Measurements from ENCODE around the gene HAGHL.

The HAGHL gene

GRCh38 chr16:726438-727290 is at the start of gene HAGHL, which contains the start of gene CCDC78:
HAGHL (plus strand) TSS chr16:727106; CDS start chr16:727510, 404 bp downstream.
CCDC78 (minus strand) TSS chr16:726443; CDS start chr16:726367, 76 bp downstream.
- peak within 1 kb of the TSS; percentile 54 for H3K9ac ChIP-seq (ENCODE audit: low read depth, low read length)
- H3K9me3 ChIP-seq (ENCODE audit: control insufficient read depth, insufficient read depth, low read length): no peaks in the 10 kb centered on the region
- peak within 1 kb of the TSS; percentile 68 for H3K4me3 ChIP-seq (ENCODE audit: low read depth, low read length)
- peaks cover 2% of the 10 kb centered on the region for H3K4me1 ChIP-seq (ENCODE audit: control insufficient read depth, insufficient read depth, low read length)
- peaks cover 8% of the 10 kb centered on the region for H3K27me3 ChIP-seq (ENCODE audit: control insufficient read depth, insufficient read depth, low read length)
- H3K36me3 ChIP-seq (ENCODE audit: control insufficient read depth, insufficient read depth, low read length): peaks cover 15% of the 10 kb centered on the region

GRCh38 chr16:677316-678190 is 49.4 kb upstream of the HAGHL start:
- Histone ChIP-seq H3K4me3 (ENCODE audit: low read depth, low read length) (peak overlapping the region; percentile 24), H3K9ac (ENCODE audit: low read depth, low read length) (no peak overlapping the region), H3K4me1 (ENCODE audit: control insufficient read depth, insufficient read depth, low read length) (no peaks in the 10 kb centered on the region)

GRCh38 chr16:678209-678857 is 48.6 kb upstream of the HAGHL start:
- Histone ChIP-seq H3K4me3 (ENCODE audit: low read depth, low read length) (no peak overlapping the region), H3K4me1 (ENCODE audit: control insufficient read depth, insufficient read depth, low read length) (peaks cover 3% of the 10 kb centered on the region), H3K9ac (ENCODE audit: low read depth, low read length) (no peak overlapping the region), H3K36me3 (ENCODE audit: control insufficient read depth, insufficient read depth, low read length) (peaks cover 31% of the 10 kb centered on the region), H3K9me3 (ENCODE audit: control insufficient read depth, insufficient read depth, low read length) (no peaks in the 10 kb centered on the region), H3K27me3 (ENCODE audit: control insufficient read depth, insufficient read depth, low read length) (no peaks in the 10 kb centered on the region)

More at GRCh38 chr16:677316-678190, 49.4 kb upstream of the HAGHL start:
- H3K27me3 ChIP-seq (ENCODE audit: control insufficient read depth, insufficient read depth, low read length): no peaks in the 10 kb centered on the region
- H3K36me3 ChIP-seq (ENCODE audit: control insufficient read depth, insufficient read depth, low read length): peaks cover 31% of the 10 kb centered on the region
- H3K9me3 ChIP-seq (ENCODE audit: control insufficient read depth, insufficient read depth, low read length): no peaks in the 10 kb centered on the region

GRCh38 chr16:678858-679813 is 47.8 kb upstream of the HAGHL start:
- Histone ChIP-seq H3K4me3 (ENCODE audit: low read depth, low read length) (peak overlapping the region; percentile 73), H3K9ac (ENCODE audit: low read depth, low read length) (no peak overlapping the region), H3K9me3 (ENCODE audit: control insufficient read depth, insufficient read depth, low read length) (no peaks in the 10 kb centered on the region), H3K27me3 (ENCODE audit: control insufficient read depth, insufficient read depth, low read length) (no peaks in the 10 kb centered on the region), H3K4me1 (ENCODE audit: control insufficient read depth, insufficient read depth, low read length) (peaks cover 3% of the 10 kb centered on the region), H3K36me3 (ENCODE audit: control insufficient read depth, insufficient read depth, low read length) (peaks cover 26% of the 10 kb centered on the region)

- peaks cover 23% of the 10 kb centered on the region for H3K36me3 ChIP-seq (ENCODE audit: control insufficient read depth, insufficient read depth, low read length)
- peak within 1 kb of the TSS; percentile 73 for H3K4me3 ChIP-seq (ENCODE audit: low read depth, low read length)
These were observed 46.9 kb upstream of the HAGHL start, which contains the start of gene STUB1 for GRCh38 chr16:679814-680624. STUB1 (plus strand) TSS chr16:680410; CDS start chr16:680526, 116 bp downstream.

GRCh38 chr16:680625-680945 is 46.3 kb upstream of the HAGHL start:
- H3K27me3 ChIP-seq (ENCODE audit: control insufficient read depth, insufficient read depth, low read length): no peaks in the 10 kb centered on the region
- H3K9ac ChIP-seq (ENCODE audit: low read depth, low read length): peak overlapping the region; percentile 83
- peak overlapping the region; percentile 69 for H3K4me3 ChIP-seq (ENCODE audit: low read depth, low read length)
- peaks cover 3% of the 10 kb centered on the region for H3K4me1 ChIP-seq (ENCODE audit: control insufficient read depth, insufficient read depth, low read length)
- H3K36me3 ChIP-seq (ENCODE audit: control insufficient read depth, insufficient read depth, low read length): peaks cover 29% of the 10 kb centered on the region
- H3K9me3 ChIP-seq (ENCODE audit: control insufficient read depth, insufficient read depth, low read length): no peaks in the 10 kb centered on the region

More at GRCh38 chr16:679814-680624, 46.9 kb upstream of the HAGHL start, which contains the start of gene STUB1:
- H3K27me3 ChIP-seq (ENCODE audit: control insufficient read depth, insufficient read depth, low read length): no peaks in the 10 kb centered on the region
- H3K4me1 ChIP-seq (ENCODE audit: control insufficient read depth, insufficient read depth, low read length): peaks cover 3% of the 10 kb centered on the region
- H3K9ac ChIP-seq (ENCODE audit: low read depth, low read length): peak within 1 kb of the TSS; percentile 83
- no peaks in the 10 kb centered on the region for H3K9me3 ChIP-seq (ENCODE audit: control insufficient read depth, insufficient read depth, low read length)

GRCh38 chr16:680967-681745 is 45.8 kb upstream of the HAGHL start:
- Histone ChIP-seq H3K4me3 (ENCODE audit: low read depth, low read length) (peak overlapping the region; percentile 69), H3K4me1 (ENCODE audit: control insufficient read depth, insufficient read depth, low read length) (peaks cover 3% of the 10 kb centered on the region), H3K27me3 (ENCODE audit: control insufficient read depth, insufficient read depth, low read length) (no peaks in the 10 kb centered on the region), H3K36me3 (ENCODE audit: control insufficient read depth, insufficient read depth, low read length) (peaks cover 32% of the 10 kb centered on the region), H3K9me3 (ENCODE audit: control insufficient read depth, insufficient read depth, low read length) (no peaks in the 10 kb centered on the region), H3K9ac (ENCODE audit: low read depth, low read length) (peak overlapping the region; percentile 83)

GRCh38 chr16:681746-682427 is 45.0 kb upstream of the HAGHL start:
- H3K9ac ChIP-seq (ENCODE audit: low read depth, low read length): no peak overlapping the region
- H3K4me1 ChIP-seq (ENCODE audit: control insufficient read depth, insufficient read depth, low read length): peaks cover 3% of the 10 kb centered on the region
- H3K27me3 ChIP-seq (ENCODE audit: control insufficient read depth, insufficient read depth, low read length): no peaks in the 10 kb centered on the region
- H3K9me3 ChIP-seq (ENCODE audit: control insufficient read depth, insufficient read depth, low read length): no peaks in the 10 kb centered on the region
- peak overlapping the region; percentile 69 for H3K4me3 ChIP-seq (ENCODE audit: low read depth, low read length)
- peaks cover 39% of the 10 kb centered on the region for H3K36me3 ChIP-seq (ENCODE audit: control insufficient read depth, insufficient read depth, low read length)
